ENCODE measurements around the gene CTNNBIP1. TPM values are rescaled to one million over a fixed set of nuclear protein-coding genes. Genes with fewer than 3 reads are reported as not detected.
A peak's percentile ranks its signal among the peaks of the same experiment; 100 is the strongest.

CTNNBIP1 gene
- total and polyA plus RNA-seq, 10 donors: 7.3 to 17.5 (median 12.1) TPM

DNA sequence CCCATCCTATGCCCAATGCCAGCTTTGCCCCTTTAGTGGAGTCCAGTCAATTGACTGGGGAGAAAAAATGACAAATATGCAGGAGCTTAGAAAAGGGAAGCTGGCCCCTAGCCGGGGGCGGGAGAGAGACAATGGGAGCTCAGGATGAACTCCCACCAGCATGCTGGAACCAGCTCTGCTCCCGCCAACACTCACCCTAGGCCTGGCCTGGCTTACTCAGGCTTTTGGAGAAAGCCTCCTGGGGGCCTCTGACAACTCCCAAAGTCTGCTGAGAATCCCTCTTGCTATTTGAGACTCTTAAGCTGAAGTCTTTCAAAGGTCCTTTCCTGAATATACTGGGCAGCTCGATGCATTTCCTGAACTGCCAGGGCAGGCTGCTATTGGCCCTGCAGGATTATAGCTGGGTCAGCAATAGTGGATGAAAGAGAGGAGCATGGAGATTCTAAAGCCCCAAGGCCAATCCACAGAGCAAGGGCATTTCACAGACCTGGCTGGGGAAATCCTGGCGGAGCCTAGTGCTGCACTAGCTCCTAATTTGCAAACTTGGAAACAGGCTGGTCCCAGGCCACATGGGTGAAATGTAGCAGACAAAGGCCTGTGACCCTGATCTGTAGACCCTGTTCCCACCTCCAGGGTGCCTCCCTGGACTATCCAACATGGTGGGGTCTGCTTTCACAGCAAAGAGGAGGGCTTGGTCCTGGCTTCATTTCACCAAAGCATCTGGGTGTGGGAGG lies 50.6 kb downstream of the CTNNBIP1 start:
- Histone ChIP-seq H3K9me3 (peaks cover 0 to under 1% (median 0%) of the 10 kb centered on the region in 8 donors), H3K4me3 (no peak overlapping the region), H3K36me3 (peaks cover 0 to 11% (median 0%) of the 10 kb centered on the region in 6 donors), H3K27me3 (replicated peaks in 1 of 7) (peaks cover 0 to 6% (median 0%) of the 10 kb centered on the region in 7 donors), H3K27ac (no peak overlapping the region), H3K4me1 (peaks cover 4 to 30% (median 18%) of the 10 kb centered on the region in 6 donors)
- 57 to 67% (median 63%) methylated on average over 4 to 5 of the region's 5 CpGs for WGBS, 5 donors
- no peak for DNase-seq
- intact Hi-C loops (cut with DNase I; ENCODE audit: low total_unique reads): loop anchor here (10.0 kb wide), 2 partner anchors 135 to 235 kb away; no protein-coding TSS in a partner anchor
- TF ChIP-seq, protein P1, sequence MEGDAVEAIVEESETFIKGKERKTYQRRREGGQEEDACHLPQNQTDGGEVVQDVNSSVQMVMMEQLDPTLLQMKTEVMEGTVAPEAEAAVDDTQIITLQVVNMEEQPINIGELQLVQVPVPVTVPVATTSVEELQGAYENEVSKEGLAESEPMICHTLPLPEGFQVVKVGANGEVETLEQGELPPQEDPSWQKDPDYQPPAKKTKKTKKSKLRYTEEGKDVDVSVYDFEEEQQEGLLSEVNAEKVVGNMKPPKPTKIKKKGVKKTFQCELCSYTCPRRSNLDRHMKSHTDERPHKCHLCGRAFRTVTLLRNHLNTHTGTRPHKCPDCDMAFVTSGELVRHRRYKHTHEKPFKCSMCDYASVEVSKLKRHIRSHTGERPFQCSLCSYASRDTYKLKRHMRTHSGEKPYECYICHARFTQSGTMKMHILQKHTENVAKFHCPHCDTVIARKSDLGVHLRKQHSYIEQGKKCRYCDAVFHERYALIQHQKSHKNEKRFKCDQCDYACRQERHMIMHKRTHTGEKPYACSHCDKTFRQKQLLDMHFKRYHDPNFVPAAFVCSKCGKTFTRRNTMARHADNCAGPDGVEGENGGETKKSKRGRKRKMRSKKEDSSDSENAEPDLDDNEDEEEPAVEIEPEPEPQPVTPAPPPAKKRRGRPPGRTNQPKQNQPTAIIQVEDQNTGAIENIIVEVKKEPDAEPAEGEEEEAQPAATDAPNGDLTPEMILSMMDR (IDR thresholded peaks at IDR 0.05 in 8 of 11, conservative IDR thresholded peaks at IDR 0.05 in 3 of 11): no peak
- TF ChIP-seq POLR2AphosphoS5 (IDR thresholded peaks at IDR 0.05) (peak in 1 of 3 donors; percentile 24), POLR2A (IDR thresholded peaks at IDR 0.05) (no peak)

DNA sequence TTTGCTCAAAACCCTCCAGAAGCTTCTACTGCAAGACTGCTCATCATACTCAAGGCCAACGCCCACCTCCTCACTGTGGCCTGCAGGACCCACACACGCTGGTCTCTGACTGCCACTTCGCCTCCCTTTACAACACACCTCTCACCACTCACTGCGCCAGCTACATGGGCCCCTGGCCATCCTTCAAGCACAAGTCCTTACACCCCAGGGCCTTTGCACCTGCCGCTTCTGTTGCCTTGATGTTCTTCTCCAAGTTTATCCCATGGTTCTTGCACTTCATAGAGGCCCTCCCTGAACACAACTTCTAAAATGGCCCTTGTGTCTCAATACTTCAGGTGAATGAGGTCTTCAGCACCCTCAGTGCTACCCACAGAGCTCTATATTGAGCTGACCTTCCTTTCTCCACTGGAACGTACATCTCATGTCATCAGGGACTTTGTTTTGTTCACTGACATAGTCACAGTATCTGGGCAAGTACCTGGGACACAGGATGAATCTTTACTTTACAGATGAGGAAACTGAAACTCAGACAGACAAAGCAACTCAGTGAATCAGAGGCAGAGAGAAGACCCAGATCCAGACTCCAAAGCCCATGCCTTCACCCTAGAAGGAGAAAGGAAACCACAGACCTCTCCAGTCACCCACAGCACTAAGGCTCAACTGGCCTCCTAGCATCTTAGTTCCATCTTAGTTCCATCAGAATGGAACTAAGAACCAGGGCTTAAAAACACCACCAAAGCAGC lies 51.6 kb downstream of the CTNNBIP1 start:
- Histone ChIP-seq H3K4me3 (no peak overlapping the region), H3K36me3 (peaks cover 0 to 18% (median 0%) of the 10 kb centered on the region in 6 donors), H3K9me3 (peaks cover 0 to 10% (median 8%) of the 10 kb centered on the region in 8 donors), H3K4me1 (peaks cover 4 to 24% (median 13%) of the 10 kb centered on the region in 6 donors), H3K27ac (no peak overlapping the region), H3K27me3 (replicated peaks in 1 of 7) (no peaks in the 10 kb centered on the region)
- intact Hi-C loops (cut with DNase I; ENCODE audit: low total_unique reads): no loop called here
- TF ChIP-seq POLR2AphosphoS5 (IDR thresholded peaks at IDR 0.05) (no peak), POLR2A (IDR thresholded peaks at IDR 0.05) (no peak)
- TF ChIP-seq, protein P1 (IDR thresholded peaks at IDR 0.05 in 8 of 11, conservative IDR thresholded peaks at IDR 0.05 in 3 of 11): no peak
- DNase-seq: no peak
- 95 to 99% (median 96%) methylated on average over 6 of the region's 6 CpGs for WGBS, 5 donors

DNA sequence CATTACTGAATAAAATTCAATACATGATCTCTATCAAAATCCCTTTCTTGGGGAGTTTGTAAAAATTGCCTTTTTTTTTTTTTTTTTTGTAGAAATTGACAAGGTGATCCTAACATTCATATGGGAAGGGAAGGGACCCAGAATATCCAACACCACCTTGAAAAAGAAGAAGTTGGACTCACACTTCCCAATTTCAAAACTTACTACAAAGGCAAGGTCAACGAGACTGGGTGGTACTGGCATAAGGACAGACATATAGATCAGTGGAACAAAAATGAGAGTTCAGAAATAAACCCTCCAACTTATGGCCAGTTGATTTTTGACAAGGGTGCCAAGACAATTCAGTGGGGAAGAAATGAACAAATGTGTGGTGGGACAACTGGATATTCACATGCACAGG lies 54.9 kb downstream of the CTNNBIP1 start:
- Histone ChIP-seq H3K27ac (no peak overlapping the region), H3K36me3 (peaks cover 0 to 27% (median 0%) of the 10 kb centered on the region in 6 donors), H3K27me3 (replicated peaks in 1 of 7) (no peaks in the 10 kb centered on the region), H3K4me3 (no peak overlapping the region), H3K4me1 (peaks cover 4 to 28% (median 16%) of the 10 kb centered on the region in 6 donors), H3K9me3 (peaks cover 0 to 13% (median 10%) of the 10 kb centered on the region in 8 donors)
- TF ChIP-seq, protein P1 (IDR thresholded peaks at IDR 0.05 in 8 of 11, conservative IDR thresholded peaks at IDR 0.05 in 3 of 11): no peak
- no peak for TF ChIP-seq POLR2AphosphoS5 (IDR thresholded peaks at IDR 0.05)
- TF ChIP-seq POLR2A (IDR thresholded peaks at IDR 0.05): no peak
- intact Hi-C loops (cut with DNase I; ENCODE audit: low total_unique reads): no loop called here
- WGBS, 5 donors: 40 to 64% (median 50%) methylated on average over 1 of the region's 1 CpG
- DNase-seq: no peak

DNA sequence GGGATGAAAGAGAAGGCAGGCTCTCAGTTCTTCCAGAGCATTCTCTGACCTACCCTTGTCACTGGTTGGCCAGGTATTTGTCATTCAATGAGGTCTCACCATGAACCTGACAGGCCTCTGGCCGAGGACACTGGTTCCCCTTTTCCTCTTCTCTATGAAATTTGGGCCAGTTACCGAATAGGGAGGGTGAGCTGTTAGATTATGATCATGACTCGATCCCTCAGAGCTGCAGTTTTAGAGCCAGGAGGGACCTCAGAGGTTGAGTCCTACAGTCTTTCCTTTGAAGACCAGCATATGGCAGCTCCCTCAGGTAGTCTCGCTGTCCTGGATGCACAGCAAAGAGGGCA lies 56.8 kb downstream of the CTNNBIP1 start:
- Histone ChIP-seq H3K9me3 (peaks cover 0 to 13% (median 10%) of the 10 kb centered on the region in 8 donors), H3K27ac (no peak overlapping the region), H3K27me3 (replicated peaks in 1 of 7) (no peaks in the 10 kb centered on the region), H3K36me3 (peaks cover 0 to 36% (median 0%) of the 10 kb centered on the region in 6 donors), H3K4me1 (peaks cover 0 to 22% (median 11%) of the 10 kb centered on the region in 6 donors), H3K4me3 (no peak overlapping the region)
- intact Hi-C loops (cut with DNase I; ENCODE audit: low total_unique reads): no loop called here
- DNase-seq: no peak
- WGBS, 5 donors: 72 to 85% (median 79%) methylated on average over 4 of the region's 4 CpGs
- TF ChIP-seq, protein P1 (IDR thresholded peaks at IDR 0.05 in 8 of 11, conservative IDR thresholded peaks at IDR 0.05 in 3 of 11): no peak

Measured in spleen (tissue), 11 donors.